A549 (cell line): ENCODE results near the gene TTC27. TPM values are rescaled to one million over a fixed set of nuclear protein-coding genes. Genes with fewer than 3 reads are reported as not detected.

Experiments
- ATAC-seq, 2 experiments: fragments of 200-7000 bp in 1 of 2; fragments of >200 bp in 1 of 2; cut with Nextera tagmentation in 1 of 2; cut with Tn5 transposase in 1 of 2; 3 replicates each; pipeline versions ENCODE4 v1.8.0 to v1.9.1; 2018 to 2020; ENCODE audit warnings: mild to moderate bottlenecking in 1 of 2, moderate library complexity in 1 of 2
- CTCF ChIA-PET: fragments of 300-600 bp; sonication (Branson Sonifier 250); formaldehyde crosslinking; extraction: SDS; loops from one replicate; lab custom pipeline; 2021; ENCODE audit warnings: antibody characterized with exemption, inconsistent platforms; lab: Yijun Ruan, JAX
- POLR2A ChIA-PET: fragments of 350-600 bp; formaldehyde crosslinking; extraction: SDS; loops from one replicate; lab custom pipeline; 2021; ENCODE audit warnings: antibody characterized with exemption, inconsistent platforms; lab: Yijun Ruan, JAX
- DNase-seq, 2 experiments: peaks; one replicate each; pipeline versions ENCODE4 v3.0.0 to v3.0.0-alpha.2; 2011 to 2016; ENCODE audit warnings: low read depth in 1 of 2, low spot score in 1 of 2
- FAIRE-seq: peaks from 2 replicates; lab custom pipeline; 2011; peaks lifted over from hg19 to GRCh38; lab: Jason Lieb, UNC
- H3K27ac ChIP-seq, 2 experiments: fragments of >200 bp; sonication (Bioruptor Twin); formaldehyde crosslinking; 3 replicates each; pipeline ENCODE4 v1.5.1; 2016 to 2017
- H3K4me1 ChIP-seq: fragments of >200 bp; sonication (Bioruptor Twin); formaldehyde crosslinking; 3 replicates; pipeline ENCODE4 v1.6.1; 2016
- H3K4me2 ChIP-seq: fragments of >200 bp; sonication (Bioruptor Twin); formaldehyde crosslinking; 3 replicates; pipeline ENCODE4 v1.6.1; 2016
- H3K4me3 ChIP-seq: fragments of >200 bp; sonication (Bioruptor Twin); formaldehyde crosslinking; 3 replicates; pipeline ENCODE4 v1.5.1; 2016
- H3K9me3 ChIP-seq: fragments of >200 bp; sonication (Bioruptor Twin); formaldehyde crosslinking; 3 replicates; pipeline ENCODE4 v1.6.1; 2016
- BHLHE40 ChIP-seq: IDR thresholded peaks from 2 replicates; pipeline ENCODE4 v1.6.1; 2012; ENCODE audit warnings: low read depth, low read length, inconsistent platforms
- ESRRA ChIP-seq: fragments of 150-350 bp; IDR thresholded peaks from 2 replicates; pipeline ENCODE4 v1.6.1; 2014; ENCODE audit warnings: mild to moderate bottlenecking, low read length, borderline replicate concordance
- FOXS1 ChIP-seq: fragments of 250-450 bp; sonication (Bioruptor Pico); IDR thresholded peaks from 2 replicates; pipeline ENCODE4 v1.5.0; 2020; ENCODE audit warnings: mild to moderate bottlenecking, moderate library complexity
- GATA3 ChIP-seq: IDR thresholded peaks from 2 replicates; pipeline ENCODE4 v1.6.1; 2012; ENCODE audit warnings: borderline replicate concordance
- HDAC2 ChIP-seq: fragments of 200-600 bp; sonication (generic); IDR thresholded peaks from 2 replicates; pipeline ENCODE4 v1.6.1; 2016
- HOXA7 ChIP-seq: fragments of 250-450 bp; sonication (Bioruptor Pico); IDR thresholded peaks from 2 replicates; pipeline ENCODE4 v1.5.0; 2020; ENCODE audit warnings: mild to moderate bottlenecking, moderate library complexity
- HOXB13 ChIP-seq: fragments of 250-450 bp; sonication (Bioruptor Pico); IDR thresholded peaks from 2 replicates; pipeline ENCODE4 v1.5.0; 2020; ENCODE audit warnings: low read depth, mild to moderate bottlenecking, moderate library complexity
- JUN ChIP-seq, 2 experiments: fragments of >200 bp; sonication (Bioruptor Twin); formaldehyde crosslinking; IDR thresholded peaks; 2 replicates in 1 of 2; 3 replicates in 1 of 2; pipeline ENCODE4 v1.6.1; 2016 to 2017
- KDM1A ChIP-seq: fragments of 200-600 bp; sonication (generic); IDR thresholded peaks from 2 replicates; pipeline ENCODE4 v1.6.1; 2016; ENCODE audit warnings: low read depth, mild to moderate bottlenecking
- NPAS2 ChIP-seq: fragments of 250-450 bp; sonication (Bioruptor Pico); IDR thresholded peaks from 2 replicates; pipeline ENCODE4 v1.8.0; 2022; ENCODE audit warnings: mild to moderate bottlenecking, moderate library complexity, borderline replicate concordance
- NR3C1 ChIP-seq: fragments of >200 bp; sonication (Bioruptor Twin); formaldehyde crosslinking; IDR thresholded peaks from 3 replicates; pipeline ENCODE4 v1.6.1; 2017
- POLR2AphosphoS2 ChIP-seq: conservative IDR thresholded peaks from 2 replicates; pipeline ENCODE4 v1.6.1; 2012; ENCODE audit warnings: low read length, improper control_type of control experiment, inconsistent platforms
- RCOR1 ChIP-seq: fragments of 150-350 bp; IDR thresholded peaks from 2 replicates; pipeline ENCODE4 v1.6.1; 2014; ENCODE audit warnings: antibody characterized with exemption, low read length, low read depth
- RFX5 ChIP-seq: fragments of 450-650 bp; IDR thresholded peaks from 2 replicates; pipeline ENCODE4 v1.7.1; 2014; ENCODE audit warnings: antibody characterized with exemption, mild to moderate bottlenecking, moderate library complexity
- RNF2 ChIP-seq: fragments of 200-600 bp; sonication (generic); IDR thresholded peaks from 2 replicates; pipeline ENCODE4 v1.6.1; 2016; ENCODE audit warnings: low read depth, mild to moderate bottlenecking, antibody characterized with exemption, moderate library complexity, borderline replicate concordance
- SMC3 ChIP-seq: fragments of >200 bp; sonication (Bioruptor Twin); formaldehyde crosslinking; IDR thresholded peaks from 3 replicates; pipeline ENCODE4 v1.6.1; 2018; ENCODE audit warnings: inconsistent platforms
- ZC3H11A ChIP-seq: fragments of 450-650 bp; IDR thresholded peaks from 2 replicates; pipeline ENCODE4 v1.6.1; 2014; ENCODE audit warnings: antibody characterized with exemption, mild to moderate bottlenecking
- WGBS: methylation state at CpG from one replicate; pipeline ENCODE4 v1.1.6; 2017; ENCODE audit errors: missing lambda C conversion rate; 5-methylcytosine and 5-hydroxymethylcytosine counted together
- polyA plus RNA-seq, 4 experiments: library from polyadenylated mRNA; depleted of rRNA in 3 of 4; stranded (reverse); fragments of >200 nt; fragmentation: RNase III in 1 of 4; extraction: RNeasy Plus Mini Kit Qiagen cat#74134 plus additional on column Dnase treatment in 1 of 4; gene quantifications; 2 replicates in 3 of 4; 3 replicates in 1 of 4; pipeline ENCODE4 v1.2.3, GENCODE V29; 2011 to 2017
- TF ChIP-seq, protein P1 (sequence below): fragments of 250-450 bp; sonication (Bioruptor Pico); IDR thresholded peaks from 2 replicates; pipeline ENCODE4 v1.5.0; 2020; ENCODE audit warnings: low read depth, mild to moderate bottlenecking, moderate library complexity
- TF ChIP-seq, protein P2 (sequence below): IDR thresholded peaks from 2 replicates; pipeline ENCODE4 v1.6.1; 2012
- TF ChIP-seq, protein P3 (sequence below): fragments of 450-650 bp; IDR thresholded peaks from 2 replicates; pipeline ENCODE4 v1.6.1; 2014; ENCODE audit warnings: antibody characterized with exemption
- TF ChIP-seq, protein P4 (sequence below): fragments of >200 bp; sonication (Bioruptor Twin); formaldehyde crosslinking; IDR thresholded peaks from 3 replicates; pipeline ENCODE4 v1.6.1; 2016
- TF ChIP-seq, protein P5 (sequence below): IDR thresholded peaks from 2 replicates; pipeline ENCODE4 v1.6.1; 2012
- TF ChIP-seq, protein P6 (sequence below): fragments of >200 bp; sonication (Bioruptor Twin); formaldehyde crosslinking; IDR thresholded peaks from 2 replicates; pipeline ENCODE4 v1.6.1; 2016

Gene TTC27
- polyA plus RNA-seq, 2 of the 4 experiments (the other 2 are of a cell fraction): 21.7 to 56.2 TPM

DNA sequence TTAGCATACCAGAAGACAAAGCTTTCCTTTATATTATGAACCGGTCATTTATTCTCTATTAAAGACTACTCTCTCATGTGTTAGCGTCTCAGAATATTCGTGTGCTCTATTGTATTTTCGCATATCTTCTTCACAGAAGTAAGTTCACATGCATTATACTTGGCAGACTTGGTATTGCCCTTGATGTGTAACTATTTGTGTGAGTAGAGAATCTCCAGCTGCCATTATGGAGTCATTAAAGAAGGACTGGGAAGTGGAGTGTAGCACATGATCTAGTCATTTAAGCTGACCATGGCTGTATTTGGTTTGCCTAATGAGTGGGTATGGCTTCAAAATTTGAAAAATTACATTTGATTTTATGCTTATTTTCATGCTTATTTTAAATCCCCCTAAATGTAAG is 92.9 kb downstream of the TTC27 start:
- TF ChIP-seq HOXA7 (CRISPR knock-in tag) (no peak), GATA3 (no peak), SMC3 (no peak), NPAS2 (CRISPR knock-in tag) (no peak), JUN (IDR thresholded peaks at IDR 0.05) (no peak), NR3C1 (no peak), BHLHE40 (no peak), KDM1A (no peak), HOXB13 (CRISPR knock-in tag) (no peak)
- TF ChIP-seq, protein P1, sequence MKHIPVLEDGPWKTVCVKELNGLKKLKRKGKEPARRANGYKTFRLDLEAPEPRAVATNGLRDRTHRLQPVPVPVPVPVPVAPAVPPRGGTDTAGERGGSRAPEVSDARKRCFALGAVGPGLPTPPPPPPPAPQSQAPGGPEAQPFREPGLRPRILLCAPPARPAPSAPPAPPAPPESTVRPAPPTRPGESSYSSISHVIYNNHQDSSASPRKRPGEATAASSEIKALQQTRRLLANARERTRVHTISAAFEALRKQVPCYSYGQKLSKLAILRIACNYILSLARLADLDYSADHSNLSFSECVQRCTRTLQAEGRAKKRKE (CRISPR knock-in tag): no peak
- TF ChIP-seq, protein P2, sequence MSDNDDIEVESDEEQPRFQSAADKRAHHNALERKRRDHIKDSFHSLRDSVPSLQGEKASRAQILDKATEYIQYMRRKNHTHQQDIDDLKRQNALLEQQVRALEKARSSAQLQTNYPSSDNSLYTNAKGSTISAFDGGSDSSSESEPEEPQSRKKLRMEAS: no peak
- TF ChIP-seq, protein P3, sequence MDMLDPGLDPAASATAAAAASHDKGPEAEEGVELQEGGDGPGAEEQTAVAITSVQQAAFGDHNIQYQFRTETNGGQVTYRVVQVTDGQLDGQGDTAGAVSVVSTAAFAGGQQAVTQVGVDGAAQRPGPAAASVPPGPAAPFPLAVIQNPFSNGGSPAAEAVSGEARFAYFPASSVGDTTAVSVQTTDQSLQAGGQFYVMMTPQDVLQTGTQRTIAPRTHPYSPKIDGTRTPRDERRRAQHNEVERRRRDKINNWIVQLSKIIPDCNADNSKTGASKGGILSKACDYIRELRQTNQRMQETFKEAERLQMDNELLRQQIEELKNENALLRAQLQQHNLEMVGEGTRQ: no peak
- ChIA-PET CTCF (interaction anchor here (0.9 to 1.4 kb wide), 4 partner anchors 11 to 862 kb away, joined by 3 read pairs; no protein-coding TSS in a partner anchor), POLR2A (no interaction called here)
- Histone ChIP-seq H3K9me3 (no peaks in the 10 kb centered on the region), H3K27ac (no peak overlapping the region), H3K4me1 (no peaks in the 10 kb centered on the region), H3K4me2 (no peak overlapping the region), H3K4me3 (no peak overlapping the region)
- ATAC-seq (no peak), DNase-seq (no peak), FAIRE-seq (no peak)
- WGBS: 94% methylated on average over 4 of the region's 4 CpGs

DNA sequence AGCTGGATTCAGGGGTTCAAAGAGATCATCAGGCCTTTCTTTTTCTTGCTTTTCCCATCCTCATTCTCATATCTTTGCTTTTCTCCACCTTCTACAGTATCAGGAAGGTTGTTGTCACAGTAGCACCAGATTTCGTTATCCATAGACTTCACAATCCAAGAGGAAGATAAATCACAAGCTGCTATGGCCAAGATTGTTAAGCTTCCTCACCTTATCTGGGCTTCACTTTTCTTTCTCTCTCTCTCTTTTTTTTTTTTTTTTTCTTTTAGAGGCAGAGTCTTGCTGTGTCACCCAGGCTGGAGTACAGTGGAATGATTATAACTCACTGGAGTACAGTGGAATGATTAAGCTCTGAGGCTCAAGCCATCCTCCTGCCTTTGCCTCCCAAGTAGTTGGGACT is 93.5 kb downstream of the TTC27 start:
- CTCF ChIA-PET: interaction anchor here (0.8 to 1.0 kb wide), 4 partner anchors 11 to 862 kb away, joined by 3 read pairs; no protein-coding TSS in a partner anchor
- FAIRE-seq: no peak

More for the DNA sequence above, 93.5 kb downstream of the TTC27 start:
- Histone ChIP-seq H3K4me3 (no peak overlapping the region), H3K9me3 (no peaks in the 10 kb centered on the region), H3K27ac (no peak overlapping the region), H3K4me2 (no peak overlapping the region), H3K4me1 (no peaks in the 10 kb centered on the region)
- TF ChIP-seq, protein P1 (CRISPR knock-in tag): no peak
- TF ChIP-seq, protein P3: no peak
- no peak for TF ChIP-seq RFX5
- no peak for TF ChIP-seq ZC3H11A
- no peak for TF ChIP-seq RCOR1
- no peak for TF ChIP-seq ESRRA
- TF ChIP-seq HDAC2: no peak
- TF ChIP-seq, protein P4, sequence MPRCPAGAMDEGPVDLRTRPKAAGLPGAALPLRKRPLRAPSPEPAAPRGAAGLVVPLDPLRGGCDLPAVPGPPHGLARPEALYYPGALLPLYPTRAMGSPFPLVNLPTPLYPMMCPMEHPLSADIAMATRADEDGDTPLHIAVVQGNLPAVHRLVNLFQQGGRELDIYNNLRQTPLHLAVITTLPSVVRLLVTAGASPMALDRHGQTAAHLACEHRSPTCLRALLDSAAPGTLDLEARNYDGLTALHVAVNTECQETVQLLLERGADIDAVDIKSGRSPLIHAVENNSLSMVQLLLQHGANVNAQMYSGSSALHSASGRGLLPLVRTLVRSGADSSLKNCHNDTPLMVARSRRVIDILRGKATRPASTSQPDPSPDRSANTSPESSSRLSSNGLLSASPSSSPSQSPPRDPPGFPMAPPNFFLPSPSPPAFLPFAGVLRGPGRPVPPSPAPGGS: no peak
- TF ChIP-seq FOXS1 (CRISPR knock-in tag): no peak
- TF ChIP-seq, protein P5, sequence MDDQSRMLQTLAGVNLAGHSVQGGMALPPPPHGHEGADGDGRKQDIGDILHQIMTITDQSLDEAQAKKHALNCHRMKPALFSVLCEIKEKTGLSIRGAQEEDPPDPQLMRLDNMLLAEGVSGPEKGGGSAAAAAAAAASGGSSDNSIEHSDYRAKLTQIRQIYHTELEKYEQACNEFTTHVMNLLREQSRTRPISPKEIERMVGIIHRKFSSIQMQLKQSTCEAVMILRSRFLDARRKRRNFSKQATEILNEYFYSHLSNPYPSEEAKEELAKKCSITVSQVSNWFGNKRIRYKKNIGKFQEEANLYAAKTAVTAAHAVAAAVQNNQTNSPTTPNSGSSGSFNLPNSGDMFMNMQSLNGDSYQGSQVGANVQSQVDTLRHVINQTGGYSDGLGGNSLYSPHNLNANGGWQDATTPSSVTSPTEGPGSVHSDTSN: no peak
- no peak for TF ChIP-seq BHLHE40
- TF ChIP-seq RNF2: no peak
- TF ChIP-seq, protein P6, sequence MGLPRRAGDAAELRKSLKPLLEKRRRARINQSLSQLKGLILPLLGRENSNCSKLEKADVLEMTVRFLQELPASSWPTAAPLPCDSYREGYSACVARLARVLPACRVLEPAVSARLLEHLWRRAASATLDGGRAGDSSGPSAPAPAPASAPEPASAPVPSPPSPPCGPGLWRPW: no peak
- TF ChIP-seq NPAS2 (CRISPR knock-in tag): no peak
- TF ChIP-seq POLR2AphosphoS2: no peak
- ATAC-seq (no peak), DNase-seq (no peak)
- 95% methylated on average over 1 of the region's 1 CpG for WGBS
- POLR2A ChIA-PET: no interaction called here
